GM19452 (cell line): ENCODE results near the gene MATN4.

Experiments used
- ATAC-seq: cut with Tn5 transposase; IDR thresholded peaks from one replicate; pipeline ENCODE4 v1.9.1; 2021; ENCODE audit not compliant: unreplicated experiment

Gene MATN4

DNA sequence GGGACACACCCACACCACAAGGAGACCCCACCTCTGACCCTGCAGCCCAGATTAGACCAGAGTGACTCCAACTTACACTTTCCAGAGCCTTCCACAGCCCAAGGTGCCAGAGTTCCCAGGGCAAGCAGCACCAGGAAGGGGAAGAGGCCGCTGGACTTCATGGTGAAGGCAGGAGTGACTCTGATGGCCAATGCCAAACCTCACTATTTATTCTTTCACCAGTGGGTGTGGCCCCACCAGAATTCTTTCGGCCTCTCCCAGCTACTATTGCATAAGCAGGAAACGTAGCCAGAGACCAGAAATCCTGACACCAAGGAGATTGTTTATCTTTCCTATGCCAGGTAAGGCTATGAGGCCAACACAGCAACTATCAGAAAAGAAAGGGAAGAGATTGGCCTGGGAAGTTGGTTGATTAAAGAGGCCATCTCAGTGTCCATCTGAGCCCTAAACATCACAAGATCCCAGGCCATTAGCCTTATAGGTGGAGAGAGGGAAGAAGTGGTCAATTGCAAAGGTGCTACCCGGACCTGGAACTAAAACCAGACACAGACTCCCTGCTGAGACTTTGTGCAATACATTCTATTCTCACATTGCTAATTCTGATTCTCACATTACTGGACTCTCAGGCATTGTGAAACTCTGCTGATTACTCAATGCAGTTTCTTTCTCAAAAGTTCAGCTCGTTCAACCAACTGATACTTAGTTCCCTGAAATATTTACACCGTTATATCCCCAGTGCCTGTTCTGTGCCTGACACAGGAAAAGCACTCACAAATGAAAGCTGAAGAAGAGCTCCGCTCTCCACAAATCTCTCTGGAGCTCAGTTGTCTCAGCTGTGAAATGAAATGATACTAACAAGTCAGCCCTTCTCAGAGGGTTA, 53.5 kb downstream of the MATN4 start, which contains the start of gene SLPI:
SLPI (minus strand) TSS at position 182 of the 880 bp plus-strand sequence; CDS start at position 161, 21 bp downstream.
- no peak for ATAC-seq

DNA sequence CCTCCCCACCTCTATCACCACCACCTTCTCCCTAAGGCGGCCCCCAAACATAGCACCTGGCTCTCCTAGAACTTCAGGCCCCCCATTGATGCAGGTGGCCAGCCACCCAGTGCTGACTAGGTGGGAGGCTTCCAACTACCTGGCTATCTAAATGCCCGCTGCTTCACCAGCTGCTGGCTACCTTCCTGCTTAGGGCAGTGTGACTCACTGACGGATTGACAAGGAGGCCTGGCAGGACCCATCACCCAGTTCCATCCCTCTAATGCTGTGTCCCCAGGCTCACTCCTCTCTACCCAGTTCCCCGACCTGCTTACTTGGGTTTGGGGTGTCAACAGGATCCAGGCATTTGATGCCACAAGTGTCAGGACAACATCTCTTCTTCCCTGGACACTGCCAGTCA, 54.8 kb downstream of the MATN4 start:
- no peak for ATAC-seq

DNA sequence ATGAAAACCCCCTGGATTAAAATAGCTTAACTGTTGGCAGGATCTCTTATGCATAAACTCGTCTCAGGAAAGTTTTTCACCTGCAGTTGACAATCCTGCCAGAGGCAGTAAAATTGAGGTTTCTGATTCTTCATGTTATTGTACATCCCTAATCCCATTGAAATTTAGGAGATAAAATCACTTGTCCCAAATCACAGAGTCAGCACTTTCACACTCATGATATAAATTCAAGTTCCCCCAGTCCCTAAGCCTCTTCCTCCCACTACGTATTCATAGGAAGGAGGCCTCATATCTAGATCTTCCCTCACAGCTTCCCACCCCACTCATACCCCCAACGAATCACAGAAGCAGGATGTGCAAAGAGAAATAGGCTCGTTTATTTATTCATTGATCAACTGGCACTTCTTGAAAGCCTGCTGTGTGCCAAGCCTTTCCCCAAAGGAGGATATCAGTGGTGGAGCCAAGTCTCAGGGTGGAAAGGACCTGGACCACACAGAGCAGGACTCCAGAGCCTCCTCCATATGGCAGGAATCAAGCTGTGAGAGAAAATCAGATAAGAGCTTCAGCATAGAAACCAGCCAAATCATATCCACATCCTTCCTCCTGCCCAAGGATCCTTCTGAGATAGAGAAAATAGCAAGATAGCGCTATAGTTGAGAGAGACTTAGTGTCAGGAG, 56.1 kb downstream of the MATN4 start:
- no peak for ATAC-seq

DNA sequence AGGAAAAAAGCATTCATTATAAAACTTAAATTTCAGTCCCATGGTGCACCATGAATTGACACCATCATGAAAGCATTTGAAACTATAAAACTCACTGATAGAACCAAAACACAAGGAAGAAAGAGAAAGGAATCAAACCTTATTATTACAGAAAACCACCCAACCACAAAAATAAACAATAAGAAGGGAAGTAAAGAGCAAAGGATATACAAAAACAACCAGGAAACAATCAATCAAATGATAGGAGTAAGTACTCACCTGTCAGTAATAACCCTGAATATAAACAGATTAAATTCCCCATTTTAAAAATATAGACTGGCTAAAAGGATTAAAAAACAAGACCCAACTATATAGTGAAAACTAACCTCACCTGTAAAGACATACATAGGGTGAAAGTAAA, 59.5 kb downstream of the MATN4 start:
- ATAC-seq = no peak

DNA sequence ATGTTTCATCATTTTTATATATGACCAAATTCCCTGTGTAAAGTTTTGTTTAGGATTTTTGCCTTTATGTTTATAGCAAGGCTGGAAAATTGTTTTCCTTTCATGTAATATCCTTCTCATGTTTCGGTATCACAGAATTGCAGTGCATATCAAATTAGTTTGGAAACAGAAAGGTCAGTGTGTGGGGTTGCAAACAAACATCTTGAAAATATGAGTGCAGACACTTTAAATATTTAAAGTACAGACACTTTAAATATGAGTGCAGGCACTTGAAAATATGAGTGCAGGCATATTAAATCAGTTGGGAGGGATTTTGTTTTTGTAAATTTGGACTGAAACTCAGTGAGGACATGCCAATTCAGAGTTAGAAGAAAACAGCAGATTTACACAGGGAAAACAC, 60.2 kb downstream of the MATN4 start:
- ATAC-seq = no peak

DNA sequence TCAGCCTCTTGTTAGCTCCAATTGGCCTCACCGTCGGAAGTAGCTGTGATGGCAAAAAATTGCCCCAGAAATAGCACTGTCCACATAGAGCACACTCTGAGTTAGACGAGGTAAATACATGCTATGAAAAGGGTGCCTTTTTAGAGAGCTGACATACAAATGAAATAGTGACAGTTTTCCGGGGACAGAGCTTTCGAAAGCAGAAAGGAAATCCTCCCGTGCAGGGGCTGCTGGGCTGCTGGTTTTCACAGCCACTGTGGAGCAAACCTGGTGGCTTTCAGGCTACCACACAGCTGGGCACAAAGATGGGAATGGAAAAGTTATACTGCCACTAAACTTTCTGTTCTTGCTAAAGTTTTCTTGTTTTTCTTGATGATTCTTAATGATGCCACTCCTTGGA, 62.0 kb downstream of the MATN4 start:
- ATAC-seq = no peak
